K562 (cell line): ENCODE data around the gene TRIM10. TPM values are rescaled to one million over a fixed set of nuclear protein-coding genes. Genes with fewer than 3 reads are reported as not detected.

Experiments
- ATAC-seq: fragments of 200-7000 bp; cut with Tn5 transposase; 3 replicates; pipeline ENCODE4 v1.9.1; 2020; ENCODE audit warnings: moderate library complexity
- BruUV-seq: library from RNA; stranded (reverse); fragments of 400-500 nt; replicated peaks from 2 replicates; lab custom pipeline; 2021; lab: Mats Ljungman, UMichigan
- CTCF ChIA-PET: fragments of 300-600 bp; formaldehyde crosslinking; extraction: SDS; loops from one replicate; lab custom pipeline; 2021; ENCODE audit warnings: low intra/inter-chr PET ratio; lab: Yijun Ruan, JAX
- POLR2A ChIA-PET: fragments of 300-600, 350-650 bp; sonication (Branson Sonifier 250); formaldehyde crosslinking; extraction: SDS; loops from one replicate; lab custom pipeline; 2021; ENCODE audit warnings: antibody characterized with exemption, inconsistent platforms; lab: Yijun Ruan, JAX
- DNase-seq, 4 experiments: peaks; one replicate each; pipeline versions ENCODE4 v3.0.0 to v3.0.0-alpha.2; 2011 to 2018; ENCODE audit warnings: low spot score in 3 of 4, mixed read lengths in 3 of 4; ENCODE audit errors: extremely low read depth in 1 of 4
- FAIRE-seq: peaks from 2 replicates; lab custom pipeline; 2011; peaks lifted over from hg19 to GRCh38; lab: Jason Lieb, UNC
- H2AFZ ChIP-seq: 2 replicates; pipeline ENCODE4 v1.6.0; 2011; ENCODE audit warnings: low read depth, low read length, control low read depth, inconsistent platforms
- H3K27ac ChIP-seq: fragments of 200-600 bp; 3 replicates; pipeline ENCODE4 v1.8.0; 2011; ENCODE audit warnings: low read depth, mild to moderate bottlenecking, control low read depth, inconsistent platforms, low read length, moderate library complexity, mixed read lengths; ENCODE audit errors: extremely low read depth
- H3K27me3 ChIP-seq, 2 experiments: fragments of 300-600 bp in 1 of 2; 2 replicates in 1 of 2; 3 replicates in 1 of 2; pipeline versions ENCODE4 v1.6.0 to v1.8.0; 2011; ENCODE audit warnings: inconsistent platforms in 2 of 2, low read length in 2 of 2, mild to moderate bottlenecking in 1 of 2, mixed read lengths in 1 of 2, moderate library complexity in 1 of 2; ENCODE audit not compliant: control insufficient read depth in 2 of 2, insufficient read depth in 2 of 2
- H3K36me3 ChIP-seq: fragments of 300-600 bp; 3 replicates; pipeline ENCODE4 v1.8.0; 2011; ENCODE audit warnings: mild to moderate bottlenecking, low read length, inconsistent platforms; ENCODE audit not compliant: control insufficient read depth, insufficient read depth
- H3K4me1 ChIP-seq, 2 experiments: fragments of 200-600 bp in 1 of 2; replicated peaks in 1 of 2; 2 replicates in 1 of 2; 3 replicates in 1 of 2; pipeline versions ENCODE4 v1.5.1 to v1.8.0; 2011; ENCODE audit warnings: inconsistent platforms in 2 of 2, low read length in 2 of 2, mild to moderate bottlenecking in 1 of 2, mixed read lengths in 1 of 2, moderate library complexity in 1 of 2; ENCODE audit not compliant: control insufficient read depth in 2 of 2, insufficient read depth in 2 of 2
- H3K4me2 ChIP-seq: 2 replicates; pipeline ENCODE4 v1.6.1; 2011; ENCODE audit warnings: low read length, control low read depth, inconsistent platforms, mixed read lengths; ENCODE audit not compliant: insufficient read depth
- H3K4me3 ChIP-seq: fragments of 200-600 bp; sonication (generic), shearing (Covaris generic); 2 replicates; pipeline ENCODE4 v1.5.1; 2016; ENCODE audit warnings: control low read depth, inconsistent platforms
- H3K79me2 ChIP-seq: fragments of 200-600 bp; 3 replicates; pipeline ENCODE4 v1.8.0; 2011; ENCODE audit warnings: low read length, inconsistent platforms; ENCODE audit not compliant: control insufficient read depth, insufficient read depth
- H3K9ac ChIP-seq, 2 experiments: 2 replicates each; pipeline versions ENCODE4 v1.6.0 to v1.6.1; 2011; ENCODE audit warnings: low read depth in 2 of 2, low read length in 2 of 2, control low read depth in 1 of 2, inconsistent platforms in 1 of 2, mild to moderate bottlenecking in 1 of 2, mixed read lengths in 1 of 2; ENCODE audit not compliant: insufficient read depth in 1 of 2
- H3K9me1 ChIP-seq: one replicate; pipeline ENCODE4 v1.6.0; 2011; ENCODE audit warnings: inconsistent platforms, mild to moderate bottlenecking, low read length, moderate library complexity; ENCODE audit not compliant: control insufficient read depth, insufficient read depth
- H3K9me3 ChIP-seq: replicated peaks from 2 replicates; pipeline ENCODE4 v1.5.1; 2011; ENCODE audit warnings: low read depth, low read length, inconsistent platforms; ENCODE audit not compliant: control insufficient read depth, insufficient read depth
- H4K20me1 ChIP-seq: replicated peaks from 2 replicates; pipeline ENCODE4 v1.6.1; 2011; ENCODE audit warnings: low read length, inconsistent platforms, mixed read lengths; ENCODE audit not compliant: control insufficient read depth, insufficient read depth
- BCLAF1 ChIP-seq, 2 experiments: fragments of 450-650 bp in 1 of 2; IDR thresholded peaks; 2 replicates each; pipeline ENCODE4 v1.6.1; 2011 to 2017; ENCODE audit warnings: low read depth in 2 of 2, antibody characterized with exemption in 1 of 2, borderline replicate concordance in 1 of 2, low read length in 1 of 2, mild to moderate bottlenecking in 1 of 2, mixed read lengths in 1 of 2; ENCODE audit not compliant: control insufficient read depth in 1 of 2
- C11orf30 ChIP-seq: fragments of 450-650 bp; IDR thresholded peaks from 2 replicates; pipeline ENCODE4 v1.6.1; 2016; ENCODE audit warnings: low read depth, mild to moderate bottlenecking
- E2F1 ChIP-seq: sonication (generic); formaldehyde crosslinking; IDR thresholded peaks from 2 replicates; pipeline ENCODE4 v1.8.1; 2023; ENCODE audit warnings: mild to moderate bottlenecking, missing genetic modification reagents, moderate library complexity
- ETS1 ChIP-seq: conservative IDR thresholded peaks from 2 replicates; pipeline ENCODE4 v1.6.1; 2011; ENCODE audit warnings: low read depth, mild to moderate bottlenecking, low read length; ENCODE audit not compliant: control insufficient read depth
- FOXP1 ChIP-seq: sonication (generic); formaldehyde crosslinking; IDR thresholded peaks from 2 replicates; pipeline ENCODE4 v1.8.0; 2022; ENCODE audit warnings: mild to moderate bottlenecking, missing genetic modification reagents
- HINFP ChIP-seq: fragments of 450-650 bp; conservative IDR thresholded peaks from 2 replicates; pipeline ENCODE4 v1.6.1; 2016; ENCODE audit warnings: missing genetic modification characterization, low read depth, mild to moderate bottlenecking, control low read depth, missing compliant biosample characterization
- ID3 ChIP-seq, 2 experiments: fragments of 250-450 bp in 1 of 2; fragments of 450-650 bp in 1 of 2; sonication (Bioruptor Pico) in 1 of 2; IDR thresholded peaks; 2 replicates each; pipeline versions ENCODE4 v1.6.1 to v1.8.0; 2016 to 2021; ENCODE audit warnings: mild to moderate bottlenecking in 2 of 2, moderate library complexity in 2 of 2, missing compliant biosample characterization in 1 of 2, missing genetic modification characterization in 1 of 2
- KLF1 ChIP-seq: fragments of 450-650 bp; IDR thresholded peaks from 2 replicates; pipeline ENCODE4 v1.6.1; 2016; ENCODE audit warnings: missing genetic modification characterization, missing compliant biosample characterization
- MAZ ChIP-seq, 2 experiments: fragments of 450-650 bp in 1 of 2; sonication (generic) in 1 of 2; formaldehyde crosslinking; IDR thresholded peaks in 1 of 2; conservative IDR thresholded peaks in 1 of 2; 2 replicates each; pipeline versions ENCODE4 v1.4.0 to v1.5.0; 2020; ENCODE audit warnings: mild to moderate bottlenecking in 1 of 2, missing genetic modification reagents in 1 of 2
- PRPF4 ChIP-seq: fragments of 200-400 bp; formaldehyde crosslinking; IDR thresholded peaks from one replicate; pipeline ENCODE4 v1.6.1; 2017; ENCODE audit warnings: low read length, low read depth, mild to moderate bottlenecking; ENCODE audit not compliant: insufficient read depth, poor library complexity, severe bottlenecking
- SPI1 ChIP-seq: IDR thresholded peaks from 2 replicates; pipeline ENCODE4 v1.6.1; 2011; ENCODE audit warnings: low read depth, low read length, control low read depth, borderline replicate concordance
- ZNF589 ChIP-seq: fragments of 200-800 bp; sonication (Bioruptor generic); IDR thresholded peaks from 2 replicates; pipeline ENCODE4 v1.6.1; 2016; ENCODE audit warnings: low read depth, missing genetic modification characterization, missing compliant biosample characterization
- WGBS: fragments of 100-300 bp; shearing (Covaris generic); methylation state at CpG from one replicate; pipeline ENCODE4 v1.1.6; 2016; ENCODE audit warnings: low coverage, mixed read lengths; ENCODE audit not compliant: insufficient coverage; ENCODE audit errors: missing lambda C conversion rate; 5-methylcytosine and 5-hydroxymethylcytosine counted together
- in situ Hi-C: fragments of 300-500 bp; cut with MboI; formaldehyde crosslinking; loops from 4 replicates; pipeline ENCODE4 v1.15.0; 2018; ENCODE audit warnings: inconsistent platforms, mixed read lengths
- intact Hi-C: fragments of 100-400 bp; cut with micrococcal nuclease; formaldehyde crosslinking; loops from 2 replicates; pipeline ENCODE4 v1.14.2; 2022
- polyA plus RNA-seq, 8 experiments: library from polyadenylated mRNA; depleted of rRNA in 4 of 8; stranded (reverse) in 5 of 8; unstranded in 3 of 8; fragments of >200 nt; fragmentation: Nextera tagmentation in 2 of 8; fragmentation: Illumina TruSeq in 1 of 8; extraction: Ambion mirVana in 2 of 8; extraction: Trizol in 1 of 8; gene quantifications; 2 replicates each; pipeline versions ENCODE4 v1.2.1 to v1.2.3, GENCODE V29; 2011 to 2014; ENCODE audit warnings: inconsistent platforms in 1 of 8, missing spikeins in 1 of 8
- total RNA-seq, 7 experiments: library from RNA; depleted of rRNA in 6 of 7; stranded (reverse); fragments of >200 nt in 6 of 7; fragmentation: Illumina TruSeq in 2 of 7; extraction: Trizol in 2 of 7; gene quantifications; 2 replicates each; pipeline versions ENCODE4 v1.2.1 to v1.2.3, GENCODE V29; 2011 to 2021; ENCODE audit warnings: low replicate concordance in 1 of 7

TRIM10 gene
- total and polyA plus RNA-seq, 9 of the 15 experiments (the other 6 are each of a cell fraction or from before 2014, with no cell fraction given): 0.15 to 0.90 (median 0.36) TPM

- Histone ChIP-seq H3K4me2 (no peak overlapping the region), H2AFZ (no peak overlapping the region), H3K9me3 (no peaks in the 10 kb centered on the region), H3K27me3 (peaks cover 4 to 28% of the 10 kb centered on the region in 2 experiments; a peak in 3 of 5 replicates), H4K20me1 (no peaks in the 10 kb centered on the region), H3K4me1 (peaks cover 4 to 8% of the 10 kb centered on the region in 2 experiments), H3K9me1 (no peaks in the 10 kb centered on the region), H3K27ac (no peak overlapping the region), H3K4me3 (no peak overlapping the region), H3K36me3 (no peaks in the 10 kb centered on the region), H3K79me2 (no peaks in the 10 kb centered on the region), H3K9ac (no peak overlapping the region)
- FAIRE-seq: no peak
- ChIA-PET CTCF (interaction anchor here (1.1 to 4.4 kb wide), 4 partner anchors 13 to 284 kb away, joined by 3 to 66 read pairs (median 10); no protein-coding TSS in a partner anchor), POLR2A (interaction anchor here (0.7 to 1.1 kb wide), 3 partner anchors 9 to 394 kb away, joined by 3 read pairs; no protein-coding TSS in a partner anchor)
- in situ Hi-C loops (no loop called here), intact Hi-C loops (loop anchor here (1.0 to 2.0 kb wide), 3 partner anchors 29 to 283 kb away; no protein-coding TSS in a partner anchor)
- no peak for ATAC-seq
- 4% methylated on average over 2 of the region's 2 CpGs for WGBS
- BruUV-seq: no TSS peak
- no peak for DNase-seq
- TF ChIP-seq FOXP1 (CRISPR knock-in tag) (no peak), C11orf30 (peak; percentile 73), ID3 (CRISPR knock-in tag; IDR thresholded peaks at IDR 0.05) (no peak), ID3 (tag; IDR thresholded peaks at IDR 0.05) (no peak), ZNF589 (CRISPR knock-in tag) (no peak), MAZ (CRISPR knock-in tag; conservative IDR thresholded peaks at IDR 0.05 in 1 of 2, IDR thresholded peaks at IDR 0.05 in 1 of 2) (no peak), BCLAF1 (IDR thresholded peaks at IDR 0.05; ENCODE audit: borderline replicate concordance in 1 of 2, control insufficient read depth in 1 of 2, low read depth in 2 of 2, low read length in 1 of 2) (no peak), E2F1 (no peak), KLF1 (tag) (no peak), ETS1 (no peak), SPI1 (no peak), HINFP (tag) (no peak), PRPF4 (no peak)
Measured at GRCh38 chr6:30131947-30132497, 29.0 kb downstream of the TRIM10 start.
